ENCODE results near the gene GAB4.

GAB4 gene

GRCh38 chr22:16987822-16988221 lies 20.2 kb downstream of the GAB4 start:
- no peak for DNase-seq

- no peak for DNase-seq
Observed at GRCh38 chr22:16975155-16975885, 32.7 kb downstream of the GAB4 start.

GRCh38 chr22:16974298-16975084 lies 33.5 kb downstream of the GAB4 start:
- DNase-seq, result no peak

- no peak for DNase-seq
Observed at GRCh38 chr22:16973591-16974297, 34.3 kb downstream of the GAB4 start.

GRCh38 chr22:16972311-16972710 lies 35.7 kb downstream of the GAB4 start:
- DNase-seq, result no peak

- no peak for DNase-seq
Observed at GRCh38 chr22:16970446-16970845, 37.6 kb downstream of the GAB4 start.

GRCh38 chr22:16969508-16970327 lies 38.3 kb downstream of the GAB4 start:
- DNase-seq, result no peak

- no peak for DNase-seq
Observed at GRCh38 chr22:16968218-16968595, 39.8 kb downstream of the GAB4 start.

GRCh38 chr22:16967453-16968217 lies 40.4 kb downstream of the GAB4 start:
- DNase-seq, result no peak

GRCh38 chr22:16966251-16966650 lies 41.8 kb downstream of the GAB4 start:
- no peak for DNase-seq

GRCh38 chr22:16965560-16965959 lies 42.5 kb downstream of the GAB4 start:
- DNase-seq, result no peak

- no peak for DNase-seq
Observed at GRCh38 chr22:16965083-16965482, 42.9 kb downstream of the GAB4 start.

- DNase-seq, result no peak
Observed at GRCh38 chr22:16964366-16964765, 43.7 kb downstream of the GAB4 start.

GRCh38 chr22:16963189-16963945 lies 44.7 kb downstream of the GAB4 start:
- no peak for DNase-seq

GRCh38 chr22:16962501-16962900 lies 45.5 kb downstream of the GAB4 start:
- no peak for DNase-seq

GRCh38 chr22:16961477-16962186 lies 46.4 kb downstream of the GAB4 start:
- no peak for DNase-seq

GRCh38 chr22:16960884-16961249 lies 47.2 kb downstream of the GAB4 start:
- DNase-seq, result no peak

- no peak for DNase-seq
Observed at GRCh38 chr22:16960220-16960883, 47.7 kb downstream of the GAB4 start.

GRCh38 chr22:16959345-16959930 lies 48.6 kb downstream of the GAB4 start:
- DNase-seq, result no peak

GRCh38 chr22:16958475-16958874 lies 49.5 kb downstream of the GAB4 start:
- DNase-seq, result no peak
